Peyer's patch (tissue), 4 donors: Measurements from ENCODE around the gene MAPK4. TPM values are rescaled to one million over a fixed set of nuclear protein-coding genes. Genes with fewer than 3 reads are reported as not detected.
"Not testable (repeated sequence)": the region's sequence is repeated elsewhere in the genome, so short reads cannot be mapped to it uniquely, and the experiment has no call there.

Experiments used
- DNase-seq, 3 donors: peaks; one replicate each; pipeline ENCODE4 v3.0.0-alpha.2; 2017 to 2019
- H3K27ac ChIP-seq, 4 donors: fragments of 200-600 bp; sonication (generic); one replicate each; pipeline ENCODE4 v1.5.1; 2016 to 2019
- H3K27me3 ChIP-seq, 2 donors: fragments of 200-600 bp; sonication (generic); one replicate each; pipeline ENCODE4 v1.5.1; 2019
- H3K36me3 ChIP-seq, 3 donors: fragments of 200-600 bp; sonication (generic); one replicate each; pipeline ENCODE4 v1.5.1; 2016 to 2019
- H3K4me1 ChIP-seq, 4 donors: fragments of 200-600 bp; sonication (generic); one replicate each; pipeline ENCODE4 v1.5.1; 2016 to 2019
- H3K4me3 ChIP-seq, 4 donors: fragments of 200-600 bp; sonication (generic); 1 replicate in 3 of 4; 2 replicates in 1 of 4; pipeline ENCODE4 v1.5.1; 2016 to 2019; ENCODE audit warnings: mild to moderate bottlenecking in 1 of 4
- H3K9me3 ChIP-seq, 4 donors: fragments of 200-600 bp; sonication (generic); one replicate each; pipeline ENCODE4 v1.5.1; 2016 to 2019; ENCODE audit warnings: mild to moderate bottlenecking in 1 of 4
- POLR2A ChIP-seq, 2 donors: fragments of 450-650 bp; IDR thresholded peaks; one replicate each; pipeline ENCODE4 v1.5.1; 2017; ENCODE audit warnings: antibody characterized with exemption in 2 of 2, mild to moderate bottlenecking in 2 of 2, moderate library complexity in 2 of 2
- total RNA-seq, 4 donors: library from RNA; depleted of rRNA; stranded (reverse); fragments of >200 nt; gene quantifications; one replicate each; pipeline ENCODE4 v1.1.0, GENCODE V29; 2016
- TF ChIP-seq, protein P1 (sequence below), 6 experiments: fragments of 450-650 bp in 4 of 6; fragments of 200-600 bp in 2 of 6; sonication (generic) in 1 of 6; IDR thresholded peaks; one replicate each; pipeline ENCODE4 v1.5.1; 2017 to 2019; ENCODE audit warnings: antibody characterized with exemption in 6 of 6, mild to moderate bottlenecking in 3 of 6, moderate library complexity in 1 of 6

The MAPK4 gene
- total RNA-seq, 4 donors from 2014 or later, result 0.54 to 2.0 (median 0.83) TPM; not detected in 1

DNA sequence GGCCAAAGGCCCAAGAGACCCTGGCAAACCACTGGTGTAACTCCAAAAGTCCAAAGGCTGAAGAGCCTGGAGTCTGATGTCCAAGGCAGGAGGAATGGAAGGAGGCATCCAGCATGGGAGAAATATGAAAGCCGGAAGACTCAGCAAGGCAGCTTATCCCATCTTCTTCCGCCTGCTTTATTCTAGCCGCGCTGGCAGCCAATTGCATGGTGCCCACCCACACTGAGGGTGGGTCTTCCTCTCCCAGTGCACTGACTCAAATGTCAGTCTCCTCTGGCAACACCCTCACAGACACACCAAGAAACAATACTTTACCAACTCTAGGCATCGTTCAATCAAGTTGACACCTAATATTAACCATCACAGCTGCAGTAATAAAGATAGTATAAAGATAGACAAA lies 34.1 kb downstream of the MAPK4 start:
- Histone ChIP-seq H3K27ac (no peak overlapping the region), H3K4me1 (no peaks in the 10 kb centered on the region), H3K36me3 (no peaks in the 10 kb centered on the region), H3K4me3 (no peak overlapping the region), H3K27me3 (no peaks in the 10 kb centered on the region), H3K9me3 (no peaks in the 10 kb centered on the region)
- TF ChIP-seq POLR2A (IDR thresholded peaks at IDR 0.05), result no peak
- TF ChIP-seq, protein P1, sequence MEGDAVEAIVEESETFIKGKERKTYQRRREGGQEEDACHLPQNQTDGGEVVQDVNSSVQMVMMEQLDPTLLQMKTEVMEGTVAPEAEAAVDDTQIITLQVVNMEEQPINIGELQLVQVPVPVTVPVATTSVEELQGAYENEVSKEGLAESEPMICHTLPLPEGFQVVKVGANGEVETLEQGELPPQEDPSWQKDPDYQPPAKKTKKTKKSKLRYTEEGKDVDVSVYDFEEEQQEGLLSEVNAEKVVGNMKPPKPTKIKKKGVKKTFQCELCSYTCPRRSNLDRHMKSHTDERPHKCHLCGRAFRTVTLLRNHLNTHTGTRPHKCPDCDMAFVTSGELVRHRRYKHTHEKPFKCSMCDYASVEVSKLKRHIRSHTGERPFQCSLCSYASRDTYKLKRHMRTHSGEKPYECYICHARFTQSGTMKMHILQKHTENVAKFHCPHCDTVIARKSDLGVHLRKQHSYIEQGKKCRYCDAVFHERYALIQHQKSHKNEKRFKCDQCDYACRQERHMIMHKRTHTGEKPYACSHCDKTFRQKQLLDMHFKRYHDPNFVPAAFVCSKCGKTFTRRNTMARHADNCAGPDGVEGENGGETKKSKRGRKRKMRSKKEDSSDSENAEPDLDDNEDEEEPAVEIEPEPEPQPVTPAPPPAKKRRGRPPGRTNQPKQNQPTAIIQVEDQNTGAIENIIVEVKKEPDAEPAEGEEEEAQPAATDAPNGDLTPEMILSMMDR (IDR thresholded peaks at IDR 0.05), result no peak
- no peak for DNase-seq

DNA sequence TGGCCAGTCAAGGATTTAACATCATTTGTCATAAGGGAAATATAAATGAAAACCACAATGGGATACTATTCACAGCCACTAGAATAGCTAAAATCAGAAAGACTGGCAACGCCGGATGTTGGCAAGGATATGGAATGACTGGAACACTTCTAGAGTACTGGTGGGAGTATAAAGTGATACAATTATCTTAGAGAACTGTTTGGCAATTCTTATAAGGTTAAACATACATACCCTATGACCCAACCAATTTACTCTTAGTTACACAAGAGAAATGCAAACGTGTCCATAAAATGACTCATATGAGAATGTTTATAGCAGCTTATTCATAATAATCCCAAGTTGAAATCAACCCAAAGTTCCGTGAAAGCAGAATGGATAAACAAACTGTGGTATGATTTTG lies 35.1 kb downstream of the MAPK4 start:
- Histone ChIP-seq H3K27ac (no peak overlapping the region), H3K27me3 (no peaks in the 10 kb centered on the region), H3K36me3 (no peaks in the 10 kb centered on the region), H3K4me1 (no peaks in the 10 kb centered on the region), H3K9me3 (no peaks in the 10 kb centered on the region), H3K4me3 (no peak overlapping the region)
- no peak for TF ChIP-seq POLR2A (IDR thresholded peaks at IDR 0.05)
- TF ChIP-seq, protein P1 (IDR thresholded peaks at IDR 0.05), result no peak
- DNase-seq, result no peak

DNA sequence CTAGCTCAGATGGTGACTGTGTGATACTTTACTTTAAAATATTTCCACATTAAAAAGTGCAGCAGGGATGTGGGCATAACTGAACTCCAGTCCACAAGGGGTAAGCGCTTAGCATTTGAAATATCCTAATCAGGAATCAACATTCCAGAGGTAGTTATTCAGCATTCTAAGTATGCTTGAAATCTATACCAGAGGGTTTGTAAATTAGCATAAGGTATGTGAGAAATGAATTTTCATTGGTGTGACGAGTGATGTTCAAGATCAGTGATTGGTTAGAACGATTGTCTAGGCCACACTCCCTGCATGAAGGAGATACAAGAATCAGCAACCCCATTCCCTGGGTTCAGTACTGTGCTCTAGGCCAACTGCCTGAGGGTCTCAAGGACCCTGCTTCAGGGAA lies 42.6 kb downstream of the MAPK4 start:
- TF ChIP-seq POLR2A (IDR thresholded peaks at IDR 0.05), result no peak
- H3K4me3 ChIP-seq, result no peak overlapping the region
- no peak overlapping the region for H3K27ac ChIP-seq
- H3K27me3 ChIP-seq, result no peaks in the 10 kb centered on the region
- no peak for DNase-seq
- H3K9me3 ChIP-seq, result no peaks in the 10 kb centered on the region
- H3K4me1 ChIP-seq, result no peaks in the 10 kb centered on the region
- H3K36me3 ChIP-seq, result no peaks in the 10 kb centered on the region

DNA sequence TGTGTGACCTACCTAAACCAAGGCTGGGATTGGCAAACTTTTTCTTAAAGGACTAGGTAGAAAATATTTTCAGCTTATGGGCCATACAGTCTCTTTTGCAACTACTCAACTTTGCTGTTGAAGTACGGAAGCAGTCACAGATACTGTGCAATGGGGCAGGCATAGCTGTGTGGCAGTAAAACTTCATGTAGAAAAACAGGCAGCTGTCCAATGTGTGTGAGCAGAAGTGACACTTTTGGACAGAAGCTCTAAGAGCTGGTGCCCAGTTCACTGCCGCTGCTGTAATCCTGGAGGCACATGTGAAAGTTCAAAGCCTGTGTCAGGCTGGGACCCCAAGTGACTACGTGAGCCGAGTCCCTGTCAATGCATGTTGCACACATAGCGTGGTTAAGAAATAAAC lies 46.7 kb downstream of the MAPK4 start:
- Histone ChIP-seq H3K27ac (no peak overlapping the region), H3K27me3 (no peaks in the 10 kb centered on the region), H3K9me3 (no peaks in the 10 kb centered on the region), H3K36me3 (no peaks in the 10 kb centered on the region), H3K4me1 (no peaks in the 10 kb centered on the region), H3K4me3 (no peak overlapping the region)
- TF ChIP-seq, protein P1 (IDR thresholded peaks at IDR 0.05), result no peak
- TF ChIP-seq POLR2A (IDR thresholded peaks at IDR 0.05), result no peak
- no peak for DNase-seq

DNA sequence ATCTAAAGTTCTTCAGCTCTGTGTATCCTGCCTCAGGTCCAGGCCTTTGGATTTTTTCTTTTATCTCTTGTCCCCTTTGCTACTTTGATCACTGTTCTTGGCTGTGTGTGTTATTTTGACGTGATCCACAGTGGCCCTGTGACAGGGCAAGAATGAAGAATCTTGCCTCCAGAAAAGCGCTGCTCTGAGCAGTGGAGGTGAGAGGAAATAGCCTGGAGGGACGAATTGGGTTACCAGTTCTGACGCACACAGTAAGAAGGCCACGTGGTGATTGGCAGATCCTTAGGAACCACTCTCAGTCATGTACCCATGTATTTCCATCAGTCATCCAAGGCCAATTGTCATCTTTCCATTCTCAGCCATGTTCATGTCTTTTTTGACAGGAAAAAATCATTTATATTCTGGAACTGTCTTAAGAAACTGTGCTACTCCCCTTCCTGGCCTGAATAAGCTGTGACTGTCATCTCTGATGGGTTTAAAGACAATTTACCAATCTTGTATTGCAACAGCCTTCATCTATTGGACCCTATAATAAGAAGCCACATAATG lies 47.6 kb downstream of the MAPK4 start:
- Histone ChIP-seq H3K27me3 (no peaks in the 10 kb centered on the region), H3K9me3 (no peaks in the 10 kb centered on the region), H3K27ac (no peak overlapping the region), H3K4me1 (no peaks in the 10 kb centered on the region), H3K36me3 (no peaks in the 10 kb centered on the region), H3K4me3 (no peak overlapping the region)
- TF ChIP-seq, protein P1 (IDR thresholded peaks at IDR 0.05), result no peak
- no peak for TF ChIP-seq POLR2A (IDR thresholded peaks at IDR 0.05)
- no peak for DNase-seq

DNA sequence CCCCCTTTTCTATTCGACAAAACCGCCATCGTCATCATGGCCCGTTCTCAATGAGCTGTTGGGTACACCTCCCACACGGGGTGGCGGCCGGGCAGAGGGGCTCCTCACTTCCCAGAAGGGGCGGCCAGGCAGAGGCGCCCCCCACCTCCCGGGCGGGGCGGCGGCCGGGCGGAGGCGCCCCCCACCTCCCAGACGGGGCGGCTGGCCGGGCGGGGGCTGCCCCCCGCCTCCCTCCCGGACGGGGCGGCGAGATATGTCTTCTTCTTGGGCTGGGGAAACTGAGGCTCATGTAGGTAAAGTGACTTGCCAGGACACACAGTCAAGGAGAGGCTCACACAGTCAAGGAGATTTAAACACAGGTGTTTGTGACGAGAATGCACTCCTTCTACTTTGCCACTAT lies 49.3 kb downstream of the MAPK4 start:
- not testable (repeated sequence) for H3K27me3 ChIP-seq, DNase-seq, H3K4me3 ChIP-seq, H3K27ac ChIP-seq, H3K4me1 ChIP-seq, H3K36me3 ChIP-seq, H3K9me3 ChIP-seq

DNA sequence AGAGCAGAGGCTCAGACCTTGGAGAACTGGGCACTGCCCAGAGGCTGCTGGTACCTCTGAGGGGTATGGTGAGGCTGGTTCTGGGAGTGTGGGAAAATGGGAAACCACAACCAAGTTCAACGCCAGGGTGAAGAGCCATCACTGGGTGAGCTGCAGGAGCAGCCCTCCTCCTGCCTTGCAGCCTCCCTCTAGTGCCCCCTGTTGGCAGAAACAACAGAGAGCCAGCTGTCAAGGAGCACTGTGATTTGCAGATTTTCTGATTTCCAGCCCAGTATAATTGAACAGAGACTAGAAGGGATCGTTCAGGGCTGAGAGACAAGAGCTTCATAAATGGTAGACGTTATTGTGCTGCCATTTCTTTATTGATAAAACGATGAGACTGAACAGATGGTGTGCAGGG lies 50.5 kb downstream of the MAPK4 start:
- TF ChIP-seq, protein P1 (IDR thresholded peaks at IDR 0.05), result peak in 1 of 6 experiments; percentile 3
- TF ChIP-seq POLR2A (IDR thresholded peaks at IDR 0.05), result no peak
- no peak overlapping the region for H3K4me3 ChIP-seq
- H3K4me1 ChIP-seq, result no peaks in the 10 kb centered on the region
- H3K9me3 ChIP-seq, result no peaks in the 10 kb centered on the region
- no peak for DNase-seq
- H3K27ac ChIP-seq, result no peak overlapping the region
- H3K36me3 ChIP-seq, result no peaks in the 10 kb centered on the region
- no peaks in the 10 kb centered on the region for H3K27me3 ChIP-seq
